Eye (tissue), 1 donor: Measurements from ENCODE around the gene SLC35B3.
"Not testable (repeated sequence)": the region's sequence is repeated elsewhere in the genome, so short reads cannot be mapped to it uniquely, and the experiment has no call there.

Experiments
- DNase-seq: peaks from one replicate; pipeline ENCODE4 v3.0.0-alpha.2; 2015

The SLC35B3 gene

GRCh38 chr6:8435093-8435844 is at the start of gene SLC35B3:
Gene SLC35B3 (minus strand): TSS chr6:8435545.
- DNase-seq = peak; percentile 97

DNA sequence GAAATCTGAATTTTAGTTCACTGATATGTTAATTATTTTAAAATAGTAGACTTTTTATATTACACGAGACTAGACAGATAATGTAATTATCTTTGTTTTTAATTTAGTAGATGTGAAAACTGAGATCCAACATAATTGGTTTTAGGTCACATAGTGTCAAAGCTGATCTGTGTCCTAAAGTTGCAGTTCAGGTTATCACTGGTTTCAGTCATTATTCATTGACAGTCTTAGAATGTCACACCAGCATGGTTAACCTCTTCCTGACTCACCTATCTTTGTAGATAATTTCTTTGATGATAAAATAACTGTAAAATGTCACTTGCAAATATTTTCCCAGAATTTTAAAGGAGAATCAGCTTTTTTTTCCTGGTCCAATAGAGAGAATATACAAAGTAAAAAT is 48.3 kb upstream of the SLC35B3 start:
- no peak for DNase-seq

GRCh38 chr6:8481727-8482126 is 46.4 kb upstream of the SLC35B3 start:
- DNase-seq = no peak

DNA sequence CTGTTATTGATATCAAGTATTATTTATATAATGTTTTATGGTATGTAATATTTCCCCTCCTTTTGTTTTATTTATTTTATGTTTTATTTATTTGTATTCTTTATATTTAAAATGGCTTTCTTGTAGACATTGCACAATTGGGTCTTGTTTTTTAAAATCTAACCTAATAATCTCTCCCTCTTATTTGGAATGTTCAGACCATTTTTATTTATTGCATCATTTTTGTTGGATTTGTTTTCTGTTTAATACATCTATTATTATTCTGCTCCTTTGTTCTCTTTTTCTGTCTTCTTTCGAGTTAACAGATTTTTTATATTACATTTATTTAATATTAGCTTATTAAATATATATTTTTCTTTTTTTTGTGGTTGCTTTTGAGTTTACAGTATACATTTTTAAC is 43.1 kb upstream of the SLC35B3 start:
- no peak for DNase-seq

GRCh38 chr6:8476656-8477055 is 41.3 kb upstream of the SLC35B3 start:
- no peak for DNase-seq

DNA sequence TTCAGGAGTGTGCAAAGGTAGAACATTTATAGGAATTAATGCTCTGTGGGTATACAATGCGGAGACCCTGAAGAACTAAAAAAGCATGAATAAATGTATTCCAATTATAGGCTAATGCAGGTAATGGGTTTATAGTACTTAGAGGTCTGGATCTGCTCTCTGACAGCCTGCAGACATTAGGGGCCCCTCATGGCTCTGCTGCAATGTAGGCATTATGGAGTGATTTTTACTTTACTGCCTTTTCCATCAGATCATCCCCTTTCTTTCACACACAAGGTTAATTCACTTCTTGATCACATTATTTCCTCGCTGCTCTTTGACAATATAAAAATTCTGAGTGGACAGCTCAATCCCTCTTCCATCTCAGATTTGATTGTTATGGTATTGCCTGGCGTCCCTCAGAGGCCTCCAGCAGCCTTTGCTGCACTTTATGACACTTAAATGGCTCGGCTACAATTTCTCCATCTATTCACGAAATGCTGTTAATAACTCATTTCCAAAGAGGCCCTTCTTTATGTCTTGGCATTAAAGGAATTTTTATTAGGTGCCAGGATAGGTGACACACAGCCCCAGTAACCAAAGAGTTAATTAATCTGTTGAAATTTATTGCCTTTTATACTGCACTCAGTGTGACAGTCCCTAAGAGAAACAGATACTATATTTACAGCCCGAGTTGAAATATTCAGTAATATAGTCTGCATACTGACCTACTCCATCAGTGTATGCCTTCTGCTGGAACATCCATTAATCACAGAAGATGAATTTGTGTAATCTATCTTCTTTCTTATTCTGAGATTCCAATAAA is 33.4 kb upstream of the SLC35B3 start:
- no peak for DNase-seq

GRCh38 chr6:8462694-8463093 is 27.3 kb upstream of the SLC35B3 start:
- DNase-seq = no peak

DNA sequence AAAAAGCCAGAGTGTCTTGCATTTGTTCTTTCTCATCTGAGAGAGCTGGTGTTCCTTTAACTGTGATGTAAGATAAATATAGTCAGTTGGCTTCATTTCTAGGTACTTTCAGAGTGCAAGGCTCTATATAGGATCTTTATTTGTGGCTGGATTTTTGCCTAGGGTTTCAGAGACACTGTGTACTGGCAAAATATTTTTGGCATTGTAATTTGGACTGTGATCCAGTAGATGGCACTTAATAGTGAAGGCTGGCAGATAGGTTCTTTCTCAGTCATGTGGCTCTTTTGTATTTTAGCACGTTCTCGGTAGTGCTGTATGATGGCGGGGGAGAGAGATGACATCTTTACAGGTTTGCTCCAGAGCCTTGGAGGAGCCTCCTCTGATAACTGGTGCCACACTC is 26.8 kb upstream of the SLC35B3 start:
- DNase-seq = no peak

GRCh38 chr6:8446391-8446790 is 11.0 kb upstream of the SLC35B3 start:
- DNase-seq = no peak

GRCh38 chr6:8445930-8446329 is 10.6 kb upstream of the SLC35B3 start:
- DNase-seq = not testable (repeated sequence)

DNA sequence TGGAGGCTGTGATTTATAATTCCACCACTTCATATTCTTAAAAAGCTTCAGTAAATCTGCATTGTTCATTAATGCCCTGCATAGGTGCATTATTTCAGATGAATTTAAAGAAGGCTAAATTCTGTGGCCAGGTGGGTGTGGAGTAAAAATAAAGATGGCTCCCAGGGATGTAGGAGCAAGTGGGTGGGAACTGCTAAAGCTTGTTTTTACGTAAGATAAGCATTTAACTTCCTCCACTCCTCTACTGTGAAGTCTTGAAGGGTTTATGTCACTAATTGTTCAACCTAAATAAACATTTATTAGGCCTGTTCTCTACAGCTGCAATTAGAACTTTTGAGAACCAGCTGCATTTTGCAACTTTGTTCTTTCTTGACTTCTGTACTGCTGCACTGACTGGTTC is 6.8 kb upstream of the SLC35B3 start:
- no peak for DNase-seq

GRCh38 chr6:8441452-8441851 is 6.1 kb upstream of the SLC35B3 start:
- DNase-seq = no peak

DNA sequence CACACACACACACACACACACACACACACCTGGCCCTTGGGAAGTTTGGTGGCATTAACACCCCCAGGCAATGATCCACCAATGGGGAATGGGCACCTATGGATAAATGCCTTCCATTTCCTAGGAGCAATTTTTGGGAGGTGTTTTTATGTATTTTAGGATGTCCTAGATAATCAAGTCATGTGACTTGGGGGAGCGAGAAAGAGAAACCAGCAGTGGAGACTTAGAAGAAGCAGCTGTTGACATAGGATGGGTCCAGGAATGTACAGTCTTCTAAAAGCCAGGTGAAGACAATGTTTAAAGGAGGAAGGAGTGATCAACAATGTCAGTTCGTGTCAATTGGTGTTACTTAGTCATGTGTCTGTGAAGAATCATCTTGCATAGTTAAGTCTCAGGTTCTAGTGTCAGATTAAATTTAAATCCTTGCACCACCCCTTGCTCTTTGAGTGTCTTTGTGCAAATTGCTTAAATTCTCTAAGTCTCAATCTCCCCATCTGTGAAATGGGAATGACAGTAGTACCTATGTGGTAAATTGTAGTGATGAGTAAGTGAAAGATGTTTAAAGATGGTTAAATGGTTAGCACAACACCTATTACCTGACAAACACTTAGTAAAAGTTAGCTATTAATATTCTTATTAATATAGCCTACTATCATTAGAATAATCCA is 4.4 kb upstream of the SLC35B3 start:
- no peak for DNase-seq

DNA sequence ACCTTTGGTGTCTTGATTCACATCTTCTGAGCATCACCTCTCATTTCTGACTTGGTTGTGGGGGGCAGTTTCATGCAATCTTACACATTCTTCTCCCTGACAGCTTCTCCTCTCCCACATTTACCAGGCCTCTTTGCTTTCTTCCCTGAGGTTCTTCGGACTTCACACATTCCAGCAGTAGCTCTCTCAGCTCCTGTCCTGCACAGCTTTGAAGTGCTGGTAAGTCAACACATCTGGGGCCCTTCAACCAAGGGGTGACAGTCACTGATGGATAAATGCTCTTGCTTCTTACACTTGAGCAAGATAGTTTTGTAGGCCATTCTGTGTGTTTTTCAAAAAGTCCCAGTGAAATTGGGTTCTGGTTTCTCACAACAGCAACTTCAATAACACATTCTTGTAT is 2.5 kb upstream of the SLC35B3 start:
- DNase-seq = no peak

DNA sequence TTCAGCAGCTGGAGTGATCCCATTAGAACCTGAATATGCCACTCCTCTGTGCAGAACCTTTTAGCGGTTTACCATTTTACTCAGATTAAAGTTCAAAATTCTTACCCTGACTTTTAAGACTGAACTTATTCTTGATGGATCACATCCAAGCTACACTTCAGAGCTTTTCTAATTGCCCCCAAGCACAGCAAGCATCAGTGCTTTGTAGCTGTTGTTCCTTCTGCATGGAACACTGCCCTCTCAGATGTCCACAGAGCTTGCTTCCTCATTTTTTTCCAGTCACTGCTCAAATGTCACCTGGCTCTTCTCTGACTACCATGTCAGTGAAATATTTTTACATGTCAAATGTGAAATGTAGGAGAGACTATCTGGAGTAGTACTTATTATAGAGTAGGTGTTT is 1.6 kb upstream of the SLC35B3 start:
- DNase-seq = no peak

DNA sequence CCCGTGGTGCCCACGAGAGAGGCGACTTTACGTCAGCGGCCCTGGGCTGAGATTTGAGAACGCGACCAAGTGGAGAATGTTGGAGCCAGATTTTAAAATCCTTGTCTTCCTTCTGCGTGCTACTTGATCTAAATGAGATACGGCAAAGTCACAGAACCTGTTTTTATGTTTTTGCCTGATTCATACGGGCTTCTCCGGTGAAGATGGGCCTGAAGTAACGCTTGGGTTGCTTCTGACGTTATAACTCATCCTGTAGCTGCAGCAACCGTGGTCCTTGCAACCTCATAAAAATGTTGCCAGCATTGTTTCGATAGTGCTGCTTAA is 462 bp upstream of the SLC35B3 start:
- no peak for DNase-seq

- no peak for DNase-seq
These were observed 635 bp downstream of the SLC35B3 start for GRCh38 chr6:8434727-8435092.

GRCh38 chr6:8432614-8433013 is 2.7 kb downstream of the SLC35B3 start:
- DNase-seq = no peak

GRCh38 chr6:8429821-8430220 is 5.5 kb downstream of the SLC35B3 start:
- DNase-seq = no peak

- not testable (repeated sequence) for DNase-seq
These were observed 8.8 kb downstream of the SLC35B3 start for GRCh38 chr6:8426544-8426943.

DNA sequence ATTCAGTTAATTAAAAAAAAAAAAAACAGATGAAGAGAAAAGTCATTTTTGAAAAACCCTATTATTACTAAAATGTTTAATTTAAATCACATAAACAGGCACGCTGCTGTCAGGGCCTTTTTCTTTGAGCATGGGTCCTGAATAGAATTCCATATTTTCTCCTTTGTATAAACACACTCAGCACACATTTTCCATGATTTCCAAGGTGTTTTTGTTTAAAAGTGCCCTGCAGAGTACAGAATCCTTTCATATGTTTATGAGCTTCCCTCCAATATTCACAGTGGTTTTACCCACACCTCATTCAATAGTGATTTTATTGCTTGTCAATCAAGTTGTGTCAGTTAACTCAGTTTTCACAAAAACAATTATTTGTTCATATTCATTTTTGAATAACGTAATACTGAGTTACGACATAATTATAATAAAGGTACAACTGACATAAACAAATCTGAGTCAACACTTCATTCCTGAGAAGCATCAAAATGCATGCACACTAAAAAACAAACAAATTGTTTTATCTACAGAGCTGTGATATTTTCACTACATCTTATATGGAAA is 15.2 kb downstream of the SLC35B3 start:
- DNase-seq = no peak

GRCh38 chr6:8415913-8416312 is 19.4 kb downstream of the SLC35B3 start:
- no peak for DNase-seq

DNA sequence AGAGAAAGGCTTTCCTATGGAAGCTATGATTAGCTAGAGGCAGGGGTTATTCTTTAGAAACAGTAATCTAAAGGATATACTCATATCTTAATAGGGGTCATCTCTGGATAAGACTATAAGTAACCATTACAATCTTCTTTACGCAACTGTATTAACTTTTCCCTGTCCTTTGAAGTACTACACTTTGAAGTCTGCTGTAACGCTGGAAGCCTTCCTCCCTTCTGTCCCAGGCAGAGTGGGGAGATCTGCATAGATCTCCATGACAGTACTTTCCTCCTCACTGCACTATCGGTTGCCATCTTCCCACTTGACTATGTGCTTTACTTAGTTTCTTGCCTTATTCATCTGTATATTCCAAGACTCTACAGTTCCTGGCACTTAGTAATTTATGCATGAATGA is 20.1 kb downstream of the SLC35B3 start:
- DNase-seq = no peak

GRCh38 chr6:8414844-8415243 is 20.5 kb downstream of the SLC35B3 start:
- no peak for DNase-seq
